Calu3 (cell line): Measurements from ENCODE around the gene IL23R. TPM values are rescaled to one million over a fixed set of nuclear protein-coding genes. Genes with fewer than 3 reads are reported as not detected.

Source experiments
- BruUV-seq: library from RNA; stranded (reverse); fragments of 400-500 nt; replicated peaks from 2 replicates; lab custom pipeline; 2021; lab: Mats Ljungman, UMichigan
- CTCF ChIA-PET: fragments of 300-600 bp; sonication (Branson Sonifier 250); formaldehyde crosslinking; loops from one replicate; lab custom pipeline; 2022; ENCODE audit warnings: antibody characterized with exemption; lab: Charles Lee
- DNase-seq: peaks from one replicate; pipeline ENCODE4 v3.0.0; 2022
- H3K27ac Mint-ChIP-seq: one replicate; pipeline ENCODE4 v1.8.0; 2022; ENCODE audit warnings: mixed read lengths; ENCODE audit not compliant: unreplicated experiment
- H3K27me3 Mint-ChIP-seq: one replicate; pipeline ENCODE4 v1.8.0; 2022; ENCODE audit warnings: mixed read lengths; ENCODE audit not compliant: unreplicated experiment
- H3K36me3 Mint-ChIP-seq: one replicate; pipeline ENCODE4 v1.8.0; 2022; ENCODE audit warnings: mild to moderate bottlenecking, moderate library complexity, mixed read lengths; ENCODE audit not compliant: insufficient read depth, unreplicated experiment
- H3K4me1 Mint-ChIP-seq: one replicate; pipeline ENCODE4 v1.8.0; 2022; ENCODE audit warnings: mild to moderate bottlenecking, low read depth, mixed read lengths; ENCODE audit not compliant: unreplicated experiment
- H3K4me3 Mint-ChIP-seq: one replicate; pipeline ENCODE4 v1.8.0; 2022; ENCODE audit warnings: mild to moderate bottlenecking, low read depth, moderate library complexity, mixed read lengths; ENCODE audit not compliant: unreplicated experiment
- H3K9me3 Mint-ChIP-seq: one replicate; pipeline ENCODE4 v1.8.0; 2022; ENCODE audit warnings: low read depth, mixed read lengths; ENCODE audit not compliant: unreplicated experiment
- CTCF ChIP-seq: fragments of 200-600 bp; IDR thresholded peaks from one replicate; pipeline ENCODE4 v1.8.0; 2022; ENCODE audit warnings: antibody characterized with exemption; ENCODE audit not compliant: unreplicated experiment
- intact Hi-C: fragments of 100-400 bp; cut with micrococcal nuclease; formaldehyde crosslinking; loops from one replicate; pipeline ENCODE4 v1.10.0; 2022; ENCODE audit not compliant: unreplicated experiment
- total RNA-seq: library from RNA; stranded (reverse); gene quantifications from 2 replicates; pipeline ENCODE4 v1.2.3, GENCODE V29; 2022

The IL23R gene
- total RNA-seq, 1 experiment from 2014 or later = not detected

- CTCF ChIA-PET = interaction anchor here (0.7 to 2.8 kb wide), 15 partner anchors 9 to 926 kb away, joined by 3 to 19 read pairs (median 5); no protein-coding TSS in a partner anchor
- DNase-seq = peak; percentile 50
- intact Hi-C loops = loop anchor here (1.0 kb wide), 1 partner anchor 447 kb away; no protein-coding TSS in a partner anchor
Measured at GRCh38 chr1:67211589-67212563, 45.6 kb downstream of the IL23R start.

GRCh38 chr1:67213164-67213563, 46.9 kb downstream of the IL23R start:
- CTCF ChIA-PET = interaction anchor here (0.6 to 2.8 kb wide), 11 partner anchors 12 to 1195 kb away, joined by 3 to 19 read pairs (median 3); no protein-coding TSS in a partner anchor
- H3K4me3 Mint-ChIP-seq = no peak overlapping the region
- DNase-seq = peak; percentile 5
- no peaks in the 10 kb centered on the region for H3K36me3 Mint-ChIP-seq
- no peaks in the 10 kb centered on the region for H3K4me1 Mint-ChIP-seq
- H3K9me3 Mint-ChIP-seq = no peaks in the 10 kb centered on the region
- TF ChIP-seq CTCF = peak; percentile 37
- BruUV-seq = no TSS peak
- intact Hi-C loops = no loop called here
- H3K27me3 Mint-ChIP-seq = peaks cover 19% of the 10 kb centered on the region
- H3K27ac Mint-ChIP-seq = no peak overlapping the region

More at GRCh38 chr1:67211589-67212563, 45.6 kb downstream of the IL23R start:
- Mint-ChIP-seq H3K36me3 (no peaks in the 10 kb centered on the region), H3K4me1 (no peaks in the 10 kb centered on the region), H3K9me3 (no peaks in the 10 kb centered on the region), H3K4me3 (no peak overlapping the region), H3K27ac (no peak overlapping the region), H3K27me3 (peaks cover 23% of the 10 kb centered on the region)
- TF ChIP-seq CTCF = peak; percentile 64
- BruUV-seq = no TSS peak

GRCh38 chr1:67213948-67214347, 47.7 kb downstream of the IL23R start:
- Mint-ChIP-seq H3K27me3 (peaks cover 11% of the 10 kb centered on the region), H3K4me3 (no peak overlapping the region), H3K4me1 (no peaks in the 10 kb centered on the region), H3K36me3 (no peaks in the 10 kb centered on the region), H3K9me3 (no peaks in the 10 kb centered on the region), H3K27ac (no peak overlapping the region)
- DNase-seq = no peak
- CTCF ChIA-PET = interaction anchor here (0.6 to 2.8 kb wide), 8 partner anchors 16 to 1194 kb away, joined by 3 to 19 read pairs (median 4); no protein-coding TSS in a partner anchor
- no TSS peak for BruUV-seq
- intact Hi-C loops = loop anchor here (1.0 to 2.0 kb wide), 2 partner anchors 218 to 287 kb away; no protein-coding TSS in a partner anchor
- no peak for TF ChIP-seq CTCF

- Mint-ChIP-seq H3K4me3 (no peak overlapping the region), H3K27me3 (peaks cover 4% of the 10 kb centered on the region), H3K36me3 (no peaks in the 10 kb centered on the region), H3K27ac (no peak overlapping the region), H3K4me1 (no peaks in the 10 kb centered on the region), H3K9me3 (no peaks in the 10 kb centered on the region)
- no TSS peak for BruUV-seq
- DNase-seq = peak; percentile 64
- no peak for TF ChIP-seq CTCF
- CTCF ChIA-PET = interaction anchor here (0.6 to 2.8 kb wide), 8 partner anchors 10 to 289 kb away, joined by 3 to 19 read pairs (median 3); no protein-coding TSS in a partner anchor
- intact Hi-C loops = loop anchor here (1.0 to 2.0 kb wide), 2 partner anchors 218 to 286 kb away; no protein-coding TSS in a partner anchor
Measured at GRCh38 chr1:67214420-67215174, 48.3 kb downstream of the IL23R start.
